ENCODE data around the gene PWP2. TPM values are rescaled to one million over a fixed set of nuclear protein-coding genes. Genes with fewer than 3 reads are reported as not detected.
"Not testable (repeated sequence)": the region's sequence is repeated elsewhere in the genome, so short reads cannot be mapped to it uniquely, and the experiment has no call there.

Gene PWP2
- total and polyA plus RNA-seq, 2 donors, result 8.6 to 9.2 TPM

- no peak for DNase-seq (ENCODE audit: extremely low spot score)
- Histone ChIP-seq H3K36me3 (ENCODE audit: insufficient read depth) (no peaks in the 10 kb centered on the region), H3K4me3 (ENCODE audit: low read depth, low read length) (no peak overlapping the region), H3K4me1 (ENCODE audit: insufficient read depth) (no peaks in the 10 kb centered on the region), H3K27ac (ENCODE audit: low read depth) (no peak overlapping the region)
- WGBS, result 88% methylated on average over 33 of the region's 33 CpGs
These were observed 19.5 kb upstream of the PWP2 start for GRCh38 chr21:44087426-44088400.

GRCh38 chr21:44088401-44088780 lies 18.8 kb upstream of the PWP2 start:
- Histone ChIP-seq H3K36me3 (ENCODE audit: insufficient read depth) (no peaks in the 10 kb centered on the region), H3K4me1 (ENCODE audit: insufficient read depth) (no peaks in the 10 kb centered on the region), H3K27ac (ENCODE audit: low read depth) (no peak overlapping the region), H3K4me3 (ENCODE audit: low read depth, low read length) (no peak overlapping the region)
- no peak for DNase-seq (ENCODE audit: extremely low spot score)
- 93% methylated on average over 18 of the region's 18 CpGs for WGBS

- Histone ChIP-seq H3K27ac (ENCODE audit: low read depth) (no peak overlapping the region), H3K4me1 (ENCODE audit: insufficient read depth) (no peaks in the 10 kb centered on the region), H3K36me3 (ENCODE audit: insufficient read depth) (no peaks in the 10 kb centered on the region), H3K4me3 (ENCODE audit: low read depth, low read length) (no peak overlapping the region)
- 89% methylated on average over 30 of the region's 30 CpGs for WGBS
- DNase-seq (ENCODE audit: extremely low spot score), result no peak
These were observed 17.9 kb upstream of the PWP2 start for GRCh38 chr21:44089001-44089911.

DNA sequence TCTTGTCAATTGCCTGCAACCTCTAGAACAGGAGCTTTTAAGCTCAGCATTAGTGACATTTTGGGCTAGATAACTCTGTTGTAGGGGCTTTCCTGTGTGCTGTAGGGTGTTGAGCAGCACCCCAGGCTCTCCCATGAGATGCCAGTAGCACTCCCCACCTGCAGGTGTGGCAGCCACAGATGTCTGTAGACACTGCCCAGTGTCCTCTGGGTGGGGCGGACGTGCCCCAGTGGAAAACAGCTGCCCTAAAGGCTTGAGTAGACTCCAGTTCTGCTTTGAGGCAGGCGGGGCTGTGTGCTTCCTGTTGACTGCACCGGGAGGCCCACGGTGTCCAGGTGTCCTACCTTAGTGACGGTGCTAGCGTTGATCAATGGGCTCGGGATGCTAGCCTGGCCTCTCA lies 16.9 kb upstream of the PWP2 start:
- Histone ChIP-seq H3K36me3 (ENCODE audit: insufficient read depth) (no peaks in the 10 kb centered on the region), H3K27ac (ENCODE audit: low read depth) (no peak overlapping the region), H3K4me3 (ENCODE audit: low read depth, low read length) (no peak overlapping the region), H3K4me1 (ENCODE audit: insufficient read depth) (no peaks in the 10 kb centered on the region)
- WGBS, result 87% methylated on average over 8 of the region's 8 CpGs
- no peak for DNase-seq (ENCODE audit: extremely low spot score)

DNA sequence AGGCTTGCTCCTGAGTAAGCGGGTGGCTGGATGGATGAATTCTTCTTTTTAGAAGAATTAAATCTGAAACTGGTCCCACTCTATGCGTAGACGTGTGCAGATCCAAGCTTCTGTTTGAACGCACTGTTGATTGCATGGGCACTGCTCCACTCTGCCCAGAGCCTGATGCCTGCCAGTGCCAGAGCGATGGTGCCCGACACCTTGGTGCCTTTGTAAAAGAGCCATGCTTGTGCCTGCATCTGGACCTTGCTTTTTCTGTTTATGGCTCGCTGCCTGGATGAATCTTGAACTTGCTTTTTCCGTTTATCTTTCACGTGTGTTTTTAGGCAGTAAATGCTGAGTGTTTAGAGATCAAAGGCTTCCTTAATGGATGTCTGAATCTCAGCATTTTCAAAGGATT lies 15.0 kb upstream of the PWP2 start:
- H3K27ac ChIP-seq (ENCODE audit: low read depth), result no peak overlapping the region
- no peaks in the 10 kb centered on the region for H3K4me1 ChIP-seq (ENCODE audit: insufficient read depth)
- no peak overlapping the region for H3K4me3 ChIP-seq (ENCODE audit: low read depth, low read length)
- DNase-seq (ENCODE audit: extremely low spot score), result no peak
- H3K36me3 ChIP-seq (ENCODE audit: insufficient read depth), result no peaks in the 10 kb centered on the region
- 62% methylated on average over 9 of the region's 9 CpGs for WGBS

DNA sequence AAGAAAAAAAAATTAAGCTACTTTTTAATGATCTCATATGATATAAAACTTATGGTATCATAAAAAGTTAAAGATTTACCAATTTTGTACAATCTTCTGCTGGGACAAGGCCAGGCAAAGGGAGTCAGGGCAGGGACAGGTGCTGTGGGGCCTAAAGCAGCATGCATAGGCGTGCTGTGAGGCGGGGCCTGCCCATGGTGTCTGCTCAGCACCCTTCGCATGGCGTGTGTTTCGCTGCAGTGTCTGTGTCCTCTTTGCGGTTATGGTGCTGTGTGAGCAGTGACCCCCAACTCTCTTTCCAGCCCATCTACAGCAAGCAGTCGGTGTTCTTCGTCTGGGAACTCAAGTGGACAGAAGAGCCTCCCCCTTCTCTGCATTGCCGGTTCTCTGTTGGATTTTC lies 13.4 kb upstream of the PWP2 start:
- Histone ChIP-seq H3K27ac (ENCODE audit: low read depth) (no peak overlapping the region), H3K36me3 (ENCODE audit: insufficient read depth) (no peaks in the 10 kb centered on the region), H3K4me1 (ENCODE audit: insufficient read depth) (no peaks in the 10 kb centered on the region), H3K4me3 (ENCODE audit: low read depth, low read length) (no peak overlapping the region)
- DNase-seq (ENCODE audit: extremely low spot score), result no peak
- 87% methylated on average over 9 of the region's 9 CpGs for WGBS

DNA sequence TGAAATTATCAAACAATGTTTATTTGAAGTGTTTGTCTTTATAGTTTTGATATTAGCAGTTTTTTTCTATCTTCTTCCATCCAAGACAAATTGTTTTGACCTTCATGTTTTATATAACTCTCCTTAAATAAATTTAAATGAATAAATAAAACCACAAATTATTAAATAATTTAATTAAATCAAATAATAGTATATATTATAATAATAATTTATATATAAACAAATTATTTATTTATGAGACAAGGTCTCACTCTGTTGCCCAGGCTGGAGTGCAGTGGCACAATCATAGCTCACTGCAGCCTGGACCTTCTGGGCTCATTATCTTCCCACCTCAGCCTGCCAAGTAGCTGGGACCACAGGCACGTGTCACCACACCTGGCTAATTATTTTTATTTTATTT lies 12.4 kb upstream of the PWP2 start:
- no peak for DNase-seq (ENCODE audit: extremely low spot score)
- 84% methylated on average over 1 of the region's 1 CpG for WGBS
- H3K4me3 ChIP-seq (ENCODE audit: low read depth, low read length), result no peak overlapping the region

GRCh38 chr21:44098507-44098906 lies 8.7 kb upstream of the PWP2 start:
- DNase-seq (ENCODE audit: extremely low spot score); H3K4me1 ChIP-seq (ENCODE audit: insufficient read depth); H3K4me3 ChIP-seq (ENCODE audit: low read depth, low read length); H3K36me3 ChIP-seq (ENCODE audit: insufficient read depth); H3K27ac ChIP-seq (ENCODE audit: low read depth): not testable (repeated sequence)
- WGBS, result no CpG with 5 or more reads among the region's 6 CpGs

More for the DNA sequence above, 12.4 kb upstream of the PWP2 start:
- no peaks in the 10 kb centered on the region for H3K4me1 ChIP-seq (ENCODE audit: insufficient read depth)
- H3K27ac ChIP-seq (ENCODE audit: low read depth), result no peak overlapping the region
- no peaks in the 10 kb centered on the region for H3K36me3 ChIP-seq (ENCODE audit: insufficient read depth)

DNA sequence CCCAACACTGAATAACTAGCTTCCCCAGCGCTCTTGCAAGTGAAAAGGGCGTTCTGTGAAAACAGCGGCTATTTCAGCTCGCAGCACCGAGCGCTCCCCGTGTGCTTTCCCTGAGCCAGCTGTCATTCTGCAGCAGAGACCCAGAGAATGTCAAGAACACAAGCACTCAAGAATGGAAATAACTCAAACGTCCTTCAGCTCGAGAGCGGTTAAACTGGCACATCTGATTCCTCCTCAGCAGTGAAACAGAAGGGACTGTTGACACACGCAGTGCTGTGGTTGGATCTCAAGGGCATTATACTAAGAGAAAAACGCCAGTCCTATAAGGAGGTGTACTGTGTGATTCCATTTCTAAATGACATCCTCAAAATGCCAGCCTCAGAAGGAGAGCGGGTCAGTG lies 8.2 kb upstream of the PWP2 start:
- not testable (repeated sequence) for DNase-seq (ENCODE audit: extremely low spot score); H3K27ac ChIP-seq (ENCODE audit: low read depth); H3K36me3 ChIP-seq (ENCODE audit: insufficient read depth); H3K4me3 ChIP-seq (ENCODE audit: low read depth, low read length); H3K4me1 ChIP-seq (ENCODE audit: insufficient read depth)
- no CpG with 5 or more reads among the region's 13 CpGs for WGBS

DNA sequence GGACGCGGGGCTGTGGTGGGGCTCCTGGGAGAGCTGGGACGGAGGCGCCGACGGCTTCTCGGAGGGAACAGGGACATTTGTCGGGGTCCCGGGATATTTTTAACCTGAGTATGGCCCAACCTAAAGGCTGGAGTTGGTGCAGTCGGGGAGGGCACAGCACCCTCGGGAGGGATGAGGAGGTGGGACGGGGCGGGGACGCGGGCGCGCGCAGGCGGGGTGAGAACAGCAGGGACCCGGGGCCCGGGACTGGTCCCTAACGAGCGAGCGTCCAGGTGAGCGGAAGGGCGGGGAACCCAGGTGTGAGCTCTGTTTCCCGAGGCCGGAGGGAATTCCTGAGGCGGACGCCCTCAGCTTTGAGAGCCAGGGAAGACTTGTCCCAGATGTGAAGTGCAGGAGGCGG lies 390 bp downstream of the PWP2 start:
- H3K27ac ChIP-seq (ENCODE audit: low read depth); DNase-seq (ENCODE audit: extremely low spot score); H3K4me1 ChIP-seq (ENCODE audit: insufficient read depth); H3K4me3 ChIP-seq (ENCODE audit: low read depth, low read length); H3K36me3 ChIP-seq (ENCODE audit: insufficient read depth): not testable (repeated sequence)
- WGBS, result 0% methylated on average over 5 of the region's 31 CpGs

GRCh38 chr21:44113702-44114371 lies 6.6 kb downstream of the PWP2 start:
- 61% methylated on average over 5 of the region's 33 CpGs for WGBS
- H3K4me3 ChIP-seq (ENCODE audit: low read depth, low read length); H3K27ac ChIP-seq (ENCODE audit: low read depth); DNase-seq (ENCODE audit: extremely low spot score); H3K4me1 ChIP-seq (ENCODE audit: insufficient read depth); H3K36me3 ChIP-seq (ENCODE audit: insufficient read depth): not testable (repeated sequence)

GRCh38 chr21:44122131-44122530 lies 14.9 kb downstream of the PWP2 start:
- not testable (repeated sequence) for H3K36me3 ChIP-seq (ENCODE audit: insufficient read depth); DNase-seq (ENCODE audit: extremely low spot score); H3K27ac ChIP-seq (ENCODE audit: low read depth); H3K4me1 ChIP-seq (ENCODE audit: insufficient read depth); H3K4me3 ChIP-seq (ENCODE audit: low read depth, low read length)
- WGBS, result no CpG with 5 or more reads among the region's 10 CpGs

DNA sequence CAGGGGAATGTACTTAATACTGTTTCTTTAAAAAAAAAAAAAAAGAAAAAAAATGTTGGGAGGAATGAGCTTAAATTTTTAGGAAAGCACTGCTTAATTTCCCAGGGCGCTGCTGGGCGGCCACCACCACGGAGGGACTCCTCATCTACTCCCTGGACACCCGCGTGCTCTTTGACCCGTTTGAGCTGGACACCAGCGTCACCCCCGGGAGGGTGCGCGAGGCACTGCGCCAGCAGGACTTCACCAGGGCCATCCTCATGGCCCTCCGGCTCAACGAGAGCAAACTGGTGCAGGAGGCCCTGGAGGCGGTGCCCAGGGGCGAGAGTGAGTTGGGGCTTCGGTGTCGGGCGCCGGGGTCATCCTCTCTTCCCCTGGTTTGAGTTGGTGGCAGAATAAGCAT lies 20.6 kb downstream of the PWP2 start:
- not testable (repeated sequence) for H3K27ac ChIP-seq (ENCODE audit: low read depth); H3K36me3 ChIP-seq (ENCODE audit: insufficient read depth); H3K4me3 ChIP-seq (ENCODE audit: low read depth, low read length); H3K4me1 ChIP-seq (ENCODE audit: insufficient read depth); DNase-seq (ENCODE audit: extremely low spot score)
- no CpG with 5 or more reads among the region's 19 CpGs for WGBS

Measured in urinary bladder (tissue), 4 donors.